GM21825 (cell line): ENCODE data around the gene NME7.
A peak's percentile ranks its signal among the peaks of the same experiment; 100 is the strongest.
"Not testable (repeated sequence)": the region's sequence is repeated elsewhere in the genome, so short reads cannot be mapped to it uniquely, and the experiment has no call there.

Source experiments
- ATAC-seq: cut with Tn5 transposase; IDR thresholded peaks from one replicate; pipeline ENCODE4 v1.9.1; 2021; ENCODE audit warnings: mild to moderate bottlenecking, moderate library complexity; ENCODE audit not compliant: unreplicated experiment

The NME7 gene

GRCh38 chr1:169345511-169345910 is 22.1 kb downstream of the NME7 start:
- ATAC-seq, result no peak

- ATAC-seq, result not testable (repeated sequence)
These were observed 25.5 kb downstream of the NME7 start for GRCh38 chr1:169342096-169342495.

GRCh38 chr1:169340882-169341281 is 26.7 kb downstream of the NME7 start:
- no peak for ATAC-seq

GRCh38 chr1:169339773-169340172 is 27.8 kb downstream of the NME7 start:
- no peak for ATAC-seq

GRCh38 chr1:169338617-169339016 is 29.0 kb downstream of the NME7 start:
- no peak for ATAC-seq

- ATAC-seq, result not testable (repeated sequence)
These were observed 30.5 kb downstream of the NME7 start for GRCh38 chr1:169336947-169337715.

GRCh38 chr1:169334727-169335126 is 32.9 kb downstream of the NME7 start:
- ATAC-seq, result not testable (repeated sequence)

- no peak for ATAC-seq
These were observed 36.7 kb downstream of the NME7 start for GRCh38 chr1:169330927-169331326.

GRCh38 chr1:169329383-169329782 is 38.2 kb downstream of the NME7 start:
- no peak for ATAC-seq

- ATAC-seq, result no peak
These were observed 39.7 kb downstream of the NME7 start for GRCh38 chr1:169327875-169328274.

GRCh38 chr1:169326956-169327268 is 40.7 kb downstream of the NME7 start:
- peak; percentile 97 for ATAC-seq

GRCh38 chr1:169326261-169326955 is 41.2 kb downstream of the NME7 start:
- peak; percentile 32 for ATAC-seq

- ATAC-seq, result no peak
These were observed 42.5 kb downstream of the NME7 start for GRCh38 chr1:169325117-169325516.

- no peak for ATAC-seq
These were observed 45.5 kb downstream of the NME7 start for GRCh38 chr1:169322138-169322537.

GRCh38 chr1:169321539-169321938 is 46.1 kb downstream of the NME7 start:
- ATAC-seq, result no peak

- ATAC-seq, result no peak
These were observed 48.9 kb downstream of the NME7 start for GRCh38 chr1:169318536-169319244.

- ATAC-seq, result no peak
These were observed 51.0 kb downstream of the NME7 start for GRCh38 chr1:169316556-169316955.

GRCh38 chr1:169312084-169312954 is 55.3 kb downstream of the NME7 start:
- no peak for ATAC-seq

GRCh38 chr1:169309178-169310166 is 58.1 kb downstream of the NME7 start:
- peak; percentile 67 for ATAC-seq
